Measurements from ENCODE around the gene LAMA1.

LAMA1 gene

GRCh38 chr18:7084080-7085065 is 33.2 kb downstream of the LAMA1 start:
- H3K9ac ChIP-seq (ENCODE audit: low read depth, low read length) = no peak overlapping the region
- no peak for DNase-seq

GRCh38 chr18:7082671-7083070 is 34.9 kb downstream of the LAMA1 start:
- Histone ChIP-seq H3K4me1 (ENCODE audit: insufficient read depth, low read length) (no peaks in the 10 kb centered on the region), H3K27me3 (ENCODE audit: insufficient read depth, low read length, poor library complexity) (no peaks in the 10 kb centered on the region)

More at GRCh38 chr18:7084080-7085065, 33.2 kb downstream of the LAMA1 start:
- H3K79me2 ChIP-seq (ENCODE audit: insufficient read depth, low read length) = no peaks in the 10 kb centered on the region
- H3K27me3 ChIP-seq (ENCODE audit: insufficient read depth, low read length, poor library complexity) = no peaks in the 10 kb centered on the region
- no peak overlapping the region for H3K27ac ChIP-seq (ENCODE audit: low read length)
- TF ChIP-seq CTCF (IDR thresholded peaks at IDR 0.05; ENCODE audit: borderline replicate concordance, extremely low read depth, low read length, poor library complexity, severe bottlenecking) = no peak
- TF ChIP-seq EZH2 (IDR thresholded peaks at IDR 0.05; ENCODE audit: borderline replicate concordance, low read depth, low read length, severe bottlenecking) = no peak
- no peaks in the 10 kb centered on the region for H4K20me1 ChIP-seq (ENCODE audit: insufficient read depth, low read length)
- H3K4me3 ChIP-seq (ENCODE audit: low read depth in 1 of 2, low read length in 2 of 2) = no peak overlapping the region
- no peaks in the 10 kb centered on the region for H3K9me3 ChIP-seq (ENCODE audit: insufficient read depth, low read length, severe bottlenecking)
- ATAC-seq (ENCODE audit: insufficient read depth, low read depth) = no peak
- H3K4me1 ChIP-seq (ENCODE audit: insufficient read depth, low read length) = no peaks in the 10 kb centered on the region
- no peak overlapping the region for H2AFZ ChIP-seq (ENCODE audit: low read depth, low read length)
- H3K36me3 ChIP-seq (ENCODE audit: insufficient read depth, low read length) = no peaks in the 10 kb centered on the region
- no peak overlapping the region for H3K4me2 ChIP-seq (ENCODE audit: insufficient read depth, low read length)

GRCh38 chr18:7079231-7079630 is 38.4 kb downstream of the LAMA1 start:
- no peaks in the 10 kb centered on the region for H3K27me3 ChIP-seq (ENCODE audit: insufficient read depth, low read length, poor library complexity)
- H3K79me2 ChIP-seq (ENCODE audit: insufficient read depth, low read length) = no peaks in the 10 kb centered on the region
- no peak overlapping the region for H2AFZ ChIP-seq (ENCODE audit: low read depth, low read length)
- TF ChIP-seq EZH2 (IDR thresholded peaks at IDR 0.05; ENCODE audit: borderline replicate concordance, low read depth, low read length, severe bottlenecking) = no peak
- H3K27ac ChIP-seq (ENCODE audit: low read length) = no peak overlapping the region
- no peaks in the 10 kb centered on the region for H3K36me3 ChIP-seq (ENCODE audit: insufficient read depth, low read length)
- H3K4me3 ChIP-seq (ENCODE audit: low read depth in 1 of 2, low read length in 2 of 2) = no peak overlapping the region
- no peaks in the 10 kb centered on the region for H4K20me1 ChIP-seq (ENCODE audit: insufficient read depth, low read length)
- no peaks in the 10 kb centered on the region for H3K4me1 ChIP-seq (ENCODE audit: insufficient read depth, low read length)
- no peak for DNase-seq
- no peak overlapping the region for H3K4me2 ChIP-seq (ENCODE audit: insufficient read depth, low read length)
- ATAC-seq (ENCODE audit: insufficient read depth, low read depth) = no peak
- no peak overlapping the region for H3K9ac ChIP-seq (ENCODE audit: low read depth, low read length)
- peaks cover 2% of the 10 kb centered on the region for H3K9me3 ChIP-seq (ENCODE audit: insufficient read depth, low read length, severe bottlenecking)

More at GRCh38 chr18:7082671-7083070, 34.9 kb downstream of the LAMA1 start:
- peaks cover 2% of the 10 kb centered on the region for H3K9me3 ChIP-seq (ENCODE audit: insufficient read depth, low read length, severe bottlenecking)
- H3K9ac ChIP-seq (ENCODE audit: low read depth, low read length) = no peak overlapping the region
- TF ChIP-seq CTCF (IDR thresholded peaks at IDR 0.05; ENCODE audit: borderline replicate concordance, extremely low read depth, low read length, poor library complexity, severe bottlenecking) (no peak), EZH2 (IDR thresholded peaks at IDR 0.05; ENCODE audit: borderline replicate concordance, low read depth, low read length, severe bottlenecking) (no peak)
- ATAC-seq (ENCODE audit: insufficient read depth, low read depth) = no peak
- no peaks in the 10 kb centered on the region for H4K20me1 ChIP-seq (ENCODE audit: insufficient read depth, low read length)
- no peaks in the 10 kb centered on the region for H3K79me2 ChIP-seq (ENCODE audit: insufficient read depth, low read length)
- H2AFZ ChIP-seq (ENCODE audit: low read depth, low read length) = no peak overlapping the region
- no peak overlapping the region for H3K4me3 ChIP-seq (ENCODE audit: low read depth in 1 of 2, low read length in 2 of 2)
- no peak for DNase-seq
- H3K4me2 ChIP-seq (ENCODE audit: insufficient read depth, low read length) = no peak overlapping the region
- H3K36me3 ChIP-seq (ENCODE audit: insufficient read depth, low read length) = no peaks in the 10 kb centered on the region
- no peak overlapping the region for H3K27ac ChIP-seq (ENCODE audit: low read length)

GRCh38 chr18:7072593-7072992 is 45.0 kb downstream of the LAMA1 start:
- Histone ChIP-seq H3K36me3 (ENCODE audit: insufficient read depth, low read length) (no peaks in the 10 kb centered on the region), H3K27ac (ENCODE audit: low read length) (no peak overlapping the region), H3K79me2 (ENCODE audit: insufficient read depth, low read length) (no peaks in the 10 kb centered on the region), H3K4me3 (ENCODE audit: low read depth in 1 of 2, low read length in 2 of 2) (no peak overlapping the region), H3K4me2 (ENCODE audit: insufficient read depth, low read length) (no peak overlapping the region), H3K4me1 (ENCODE audit: insufficient read depth, low read length) (no peaks in the 10 kb centered on the region), H2AFZ (ENCODE audit: low read depth, low read length) (no peak overlapping the region), H3K9me3 (ENCODE audit: insufficient read depth, low read length, severe bottlenecking) (no peaks in the 10 kb centered on the region), H3K9ac (ENCODE audit: low read depth, low read length) (no peak overlapping the region), H4K20me1 (ENCODE audit: insufficient read depth, low read length) (no peaks in the 10 kb centered on the region), H3K27me3 (ENCODE audit: insufficient read depth, low read length, poor library complexity) (no peaks in the 10 kb centered on the region)
- DNase-seq = no peak
- no peak for TF ChIP-seq EZH2 (IDR thresholded peaks at IDR 0.05; ENCODE audit: borderline replicate concordance, low read depth, low read length, severe bottlenecking)
- no peak for ATAC-seq (ENCODE audit: insufficient read depth, low read depth)
